HCT116 (cell line): Measurements from ENCODE around the gene CD44. TPM values are rescaled to one million over a fixed set of nuclear protein-coding genes. Genes with fewer than 3 reads are reported as not detected.

Experiments
- ATAC-seq: fragments of 200-7000 bp; cut with Tn5 transposase; 2 replicates; pipeline ENCODE4 v1.9.1; 2020; ENCODE audit warnings: mild to moderate bottlenecking, moderate library complexity
- BruUV-seq: library from RNA; stranded (reverse); fragments of 400-500 nt; replicated peaks from 2 replicates; lab custom pipeline; 2021; lab: Mats Ljungman, UMichigan
- CTCF ChIA-PET: fragments of 300-600 bp; sonication (Branson Sonifier 250); formaldehyde crosslinking; loops from one replicate; lab custom pipeline; 2021; ENCODE audit warnings: antibody characterized with exemption; lab: Charles Lee
- POLR2A ChIA-PET: fragments of 300-600, 350-600 bp; sonication (Branson Sonifier 250); formaldehyde crosslinking; loops from one replicate; lab custom pipeline; 2021; ENCODE audit warnings: antibody characterized with exemption; lab: Charles Lee
- RAD21 ChIA-PET, 2 experiments: fragments of 300-600 bp; sonication (Branson Sonifier 250); formaldehyde crosslinking; loops; one replicate each; lab custom pipeline; 2023; ENCODE audit warnings: low total read pairs in 2 of 2; ENCODE audit not compliant: uncharacterized antibody in 2 of 2, unreplicated experiment in 2 of 2, low non-redundant PET in 1 of 2; lab: Charles Lee
- DNase-seq: peaks from one replicate; pipeline ENCODE4 v3.0.0-alpha.2; 2010; ENCODE audit warnings: low read depth, low spot score
- H2AFZ ChIP-seq: fragments of 200-600 bp; shearing (Covaris generic), sonication (generic); 2 replicates; pipeline ENCODE4 v1.6.1; 2017; ENCODE audit warnings: low read depth, mixed run types, mixed read lengths, antibody characterized with exemption, low read length; ENCODE audit not compliant: poor library complexity, severe bottlenecking
- H3K27ac ChIP-seq: 2 replicates; pipeline ENCODE4 v1.5.1; 2012; ENCODE audit warnings: low read depth, low read length
- H3K27me3 ChIP-seq: fragments of 200-600 bp; sonication (generic); 2 replicates; pipeline ENCODE4 v1.6.1; 2016; ENCODE audit warnings: mixed run types, low read length, mixed read lengths; ENCODE audit not compliant: insufficient read depth
- H3K36me3 ChIP-seq, 2 experiments: fragments of 200-500 bp in 1 of 2; fragments of 200-600 bp in 1 of 2; sonication (Bioruptor generic) in 1 of 2; sonication (generic) in 1 of 2; 2 replicates each; pipeline versions ENCODE4 v1.5.1 to v1.6.1; 2014 to 2016; ENCODE audit warnings: low read length in 2 of 2, inconsistent platforms in 1 of 2, mixed read lengths in 1 of 2, mixed run types in 1 of 2; ENCODE audit not compliant: insufficient read depth in 2 of 2, control insufficient read depth in 1 of 2
- H3K4me1 ChIP-seq, 2 experiments: fragments of 200-600 bp in 1 of 2; sonication (generic) in 1 of 2; 2 replicates each; pipeline versions ENCODE4 v1.5.1 to v1.6.1; 2012 to 2017; ENCODE audit warnings: low read length in 2 of 2, inconsistent platforms in 1 of 2, mild to moderate bottlenecking in 1 of 2, mixed read lengths in 1 of 2, mixed run types in 1 of 2, moderate library complexity in 1 of 2; ENCODE audit not compliant: insufficient read depth in 2 of 2, control insufficient read depth in 1 of 2
- H3K4me2 ChIP-seq: fragments of 200-600 bp; sonication (generic); 2 replicates; pipeline ENCODE4 v1.6.1; 2017; ENCODE audit warnings: mixed run types, low read length, mixed read lengths
- H3K4me3 ChIP-seq, 2 experiments: fragments of 200-600 bp in 1 of 2; sonication (generic) in 1 of 2; replicated peaks in 1 of 2; 2 replicates each; pipeline ENCODE4 v1.5.1; 2011 to 2016; ENCODE audit warnings: low read length in 2 of 2, control low read depth in 1 of 2, low read depth in 1 of 2, mild to moderate bottlenecking in 1 of 2, mixed read lengths in 1 of 2, mixed run types in 1 of 2
- H3K79me2 ChIP-seq: fragments of 200-600 bp; sonication (generic); 2 replicates; pipeline ENCODE4 v1.6.1; 2017; ENCODE audit warnings: mild to moderate bottlenecking, mixed run types, low read length, moderate library complexity, mixed read lengths; ENCODE audit not compliant: insufficient read depth
- H3K9ac ChIP-seq: fragments of 200-600 bp; sonication (generic); 2 replicates; pipeline ENCODE4 v1.6.1; 2016; ENCODE audit warnings: low read length, mixed read lengths
- H3K9me2 ChIP-seq: fragments of 200-600 bp; sonication (generic), shearing (Covaris generic); 2 replicates; pipeline ENCODE4 v1.6.1; 2017; ENCODE audit warnings: mixed run types, mild to moderate bottlenecking, moderate library complexity; ENCODE audit not compliant: insufficient read depth
- H3K9me3 ChIP-seq, 2 experiments: fragments of 200-500 bp in 1 of 2; fragments of 200-600 bp in 1 of 2; sonication (Bioruptor generic) in 1 of 2; sonication (generic) in 1 of 2; 2 replicates each; pipeline ENCODE4 v1.6.1; 2014 to 2017; ENCODE audit warnings: low read length in 2 of 2, mixed read lengths in 2 of 2, inconsistent platforms in 1 of 2, low read depth in 1 of 2, mild to moderate bottlenecking in 1 of 2, mixed run types in 1 of 2, moderate library complexity in 1 of 2; ENCODE audit not compliant: control insufficient read depth in 1 of 2, insufficient read depth in 1 of 2
- H4K20me1 ChIP-seq: fragments of 200-600 bp; sonication (generic), shearing (Covaris generic); 2 replicates; pipeline ENCODE4 v1.6.1; 2017; ENCODE audit warnings: mixed run types, mild to moderate bottlenecking, moderate library complexity; ENCODE audit not compliant: insufficient read depth
- ATF3 ChIP-seq: IDR thresholded peaks from 2 replicates; pipeline ENCODE4 v1.6.1; 2012
- CBX3 ChIP-seq: IDR thresholded peaks from 2 replicates; pipeline ENCODE4 v1.6.1; 2012; ENCODE audit warnings: low read depth
- CTCF ChIP-seq, 3 experiments: fragments of 200-600 bp in 1 of 3; sonication (generic) in 1 of 3; IDR thresholded peaks in 2 of 3; conservative IDR thresholded peaks in 1 of 3; 2 replicates each; pipeline ENCODE4 v1.5.1; 2012 to 2017; ENCODE audit warnings: low read depth in 2 of 3, low read length in 2 of 3, antibody characterized with exemption in 1 of 3, borderline replicate concordance in 1 of 3, control low read depth in 1 of 3, mild to moderate bottlenecking in 1 of 3, mixed read lengths in 1 of 3, mixed run types in 1 of 3, moderate library complexity in 1 of 3; ENCODE audit not compliant: insufficient read depth in 1 of 3
- EGR1 ChIP-seq: IDR thresholded peaks from 2 replicates; pipeline ENCODE4 v1.6.1; 2012; ENCODE audit warnings: low read depth
- EZH2 ChIP-seq: fragments of 200-600 bp; sonication (generic); IDR thresholded peaks from 2 replicates; pipeline ENCODE4 v1.6.1; 2017; ENCODE audit warnings: antibody characterized with exemption, mixed run types
- EZH2phosphoT487 ChIP-seq: fragments of 200-600 bp; IDR thresholded peaks from 2 replicates; pipeline ENCODE4 v1.6.1; 2018; ENCODE audit warnings: antibody characterized with exemption, borderline replicate concordance
- FOSL1 ChIP-seq: IDR thresholded peaks from 2 replicates; pipeline ENCODE4 v1.6.1; 2012; ENCODE audit warnings: low read depth
- JUND ChIP-seq: IDR thresholded peaks from 2 replicates; pipeline ENCODE4 v1.6.1; 2012
- MAX ChIP-seq: IDR thresholded peaks from 2 replicates; pipeline ENCODE4 v1.6.1; 2012
- POLR2A ChIP-seq: IDR thresholded peaks from 2 replicates; pipeline ENCODE4 v1.7.0; 2011; ENCODE audit warnings: borderline replicate concordance; ENCODE audit not compliant: insufficient read depth, insufficient read length; ENCODE audit errors: extremely low read depth
- POLR2AphosphoS5 ChIP-seq: IDR thresholded peaks from 2 replicates; pipeline ENCODE4 v1.6.1; 2011; ENCODE audit warnings: mild to moderate bottlenecking, low read depth, low read length, moderate library complexity
- REST ChIP-seq: IDR thresholded peaks from 2 replicates; pipeline ENCODE4 v1.6.1; 2012; ENCODE audit warnings: low read depth
- SRF ChIP-seq: IDR thresholded peaks from 2 replicates; pipeline ENCODE4 v1.6.1; 2012; ENCODE audit warnings: low read depth
- YY1 ChIP-seq: IDR thresholded peaks from 2 replicates; pipeline ENCODE4 v1.6.1; 2011; ENCODE audit warnings: low read length, low read depth, moderate library complexity, mild to moderate bottlenecking; ENCODE audit not compliant: insufficient replicate concordance; ENCODE audit errors: extremely low read depth
- ZNF274 ChIP-seq: fragments of 200-500 bp; sonication (Bioruptor generic); IDR thresholded peaks from 2 replicates; pipeline ENCODE4 v1.6.1; 2014; ENCODE audit warnings: mild to moderate bottlenecking, low read depth, low read length, inconsistent platforms
- intact Hi-C: fragments of 100-400 bp; cut with micrococcal nuclease; formaldehyde crosslinking; loops from 2 replicates; pipeline ENCODE4 v1.10.0; 2022
- total RNA-seq: library from RNA; stranded (reverse); gene quantifications from one replicate; pipeline ENCODE4 v1.2.1, GENCODE V29; 2021; ENCODE audit not compliant: unreplicated experiment

CD44 gene
- total RNA-seq, 1 experiment from 2014 or later, result 742 TPM

GRCh38 chr11:35238882-35239281, 99.9 kb downstream of the CD44 start (continued):
- TF ChIP-seq EGR1 (no peak), POLR2A (no peak), FOSL1 (no peak), EZH2phosphoT487 (no peak), YY1 (no peak), POLR2AphosphoS5 (no peak)

GRCh38 chr11:35239471-35240075, 100.6 kb downstream of the CD44 start:
- CTCF ChIA-PET, result no interaction called here
- RAD21 ChIA-PET, result interaction anchor here in 1 of 2 experiments (0.6 kb wide), 1 partner anchor 73 kb away, joined by 4 read pairs; no protein-coding TSS in a partner anchor

More at GRCh38 chr11:35239471-35240075, 100.6 kb downstream of the CD44 start:
- no peak overlapping the region for H3K9ac ChIP-seq
- no peak overlapping the region for H3K4me2 ChIP-seq
- H3K4me1 ChIP-seq, result peaks cover 26 to 39% of the 10 kb centered on the region in 2 experiments
- no peak for ATAC-seq
- no peaks in the 10 kb centered on the region for H3K79me2 ChIP-seq
- H3K9me2 ChIP-seq, result no peaks in the 10 kb centered on the region
- H2AFZ ChIP-seq, result no peak overlapping the region
- DNase-seq, result no peak
- no peak overlapping the region for H3K27ac ChIP-seq
- H3K4me3 ChIP-seq, result no peak overlapping the region
- POLR2A ChIA-PET, result no interaction called here
- H3K27me3 ChIP-seq, result no peaks in the 10 kb centered on the region
- TF ChIP-seq EZH2, result no peak
- TF ChIP-seq ZNF274, result no peak
- TF ChIP-seq SRF, result no peak
- no peak for TF ChIP-seq POLR2A
- TF ChIP-seq CBX3, result no peak
- TF ChIP-seq CTCF (IDR thresholded peaks at IDR 0.05 in 2 of 3, conservative IDR thresholded peaks at IDR 0.05 in 1 of 3; ENCODE audit: borderline replicate concordance in 1 of 3, insufficient read depth in 1 of 3, low read depth in 2 of 3, low read length in 2 of 3), result no peak
- TF ChIP-seq ATF3, result no peak
- TF ChIP-seq MAX, result no peak
- TF ChIP-seq REST, result no peak
- no peak for TF ChIP-seq JUND
- TF ChIP-seq, all 23 proteins: peak for 0
- intact Hi-C loops, result loop anchor here (2.0 to 5.0 kb wide), 4 partner anchors 102 to 313 kb away; partner anchors contain the start of gene CD44
- Histone ChIP-seq H3K9me3 (no peaks in the 10 kb centered on the region), H3K36me3 (no peaks in the 10 kb centered on the region), H4K20me1 (no peaks in the 10 kb centered on the region)
- BruUV-seq, result no TSS peak
